ENCODE results near the gene TBXAS1.

TBXAS1 gene

GRCh38 chr7:140039066-140039465 lies 210.0 kb downstream of the TBXAS1 start:
- no peak overlapping the region for H3K9ac ChIP-seq (ENCODE audit: low read length)
- H3K9me3 ChIP-seq (ENCODE audit: control insufficient read depth, low read depth, low read length), result no peaks in the 10 kb centered on the region
- no peaks in the 10 kb centered on the region for H3K36me3 ChIP-seq (ENCODE audit: control insufficient read depth, low read depth, low read length)
- no peak overlapping the region for H3K4me3 ChIP-seq (ENCODE audit: low read length)
- H3K4me1 ChIP-seq (ENCODE audit: control insufficient read depth, low read depth, low read length), result no peaks in the 10 kb centered on the region
- H3K27me3 ChIP-seq (ENCODE audit: control insufficient read depth, insufficient read depth, low read length), result no peaks in the 10 kb centered on the region
- no peak overlapping the region for H3K27ac ChIP-seq (ENCODE audit: low read length)

GRCh38 chr7:140039896-140040295 lies 210.8 kb downstream of the TBXAS1 start:
- Histone ChIP-seq H3K4me3 (ENCODE audit: low read length) (no peak overlapping the region), H3K4me1 (ENCODE audit: control insufficient read depth, low read depth, low read length) (no peaks in the 10 kb centered on the region), H3K9ac (ENCODE audit: low read length) (no peak overlapping the region), H3K27me3 (ENCODE audit: control insufficient read depth, insufficient read depth, low read length) (no peaks in the 10 kb centered on the region), H3K27ac (ENCODE audit: low read length) (no peak overlapping the region), H3K36me3 (ENCODE audit: control insufficient read depth, low read depth, low read length) (no peaks in the 10 kb centered on the region), H3K9me3 (ENCODE audit: control insufficient read depth, low read depth, low read length) (no peaks in the 10 kb centered on the region)

DNA sequence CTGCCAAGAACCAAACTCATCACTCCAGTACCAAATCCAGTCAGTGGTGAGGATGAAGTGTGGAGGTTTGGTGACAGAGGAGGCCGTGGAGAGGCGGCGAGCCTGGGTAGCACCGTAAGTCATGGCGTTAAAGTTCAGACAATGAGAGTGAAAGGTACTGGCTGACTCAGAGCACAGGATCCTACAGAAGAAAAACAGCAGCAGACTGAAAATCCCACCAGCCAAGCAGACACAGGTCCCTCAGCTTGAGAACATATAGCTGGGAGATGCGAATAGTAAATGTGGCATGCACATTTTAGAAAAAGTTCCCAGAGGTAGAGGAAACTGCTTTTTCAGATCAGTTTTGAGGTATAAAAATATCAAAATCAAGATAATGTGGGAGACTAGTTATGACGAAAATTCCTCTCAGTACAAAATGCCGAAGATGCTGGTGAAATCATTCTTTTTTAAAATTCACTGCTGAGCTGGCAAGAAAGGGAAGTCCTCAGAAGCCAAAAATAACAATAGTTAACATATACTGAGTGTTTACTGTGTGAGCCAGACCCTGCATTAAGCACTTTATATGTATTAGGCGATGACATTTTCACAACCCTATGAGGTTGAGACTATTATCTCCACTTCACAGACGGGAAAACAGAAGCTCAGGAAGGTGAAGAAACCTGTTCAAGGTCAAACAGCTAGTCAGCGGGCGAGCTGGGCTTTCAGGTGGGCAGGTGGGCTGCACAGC lies 212.8 kb downstream of the TBXAS1 start:
- Histone ChIP-seq H3K9me3 (ENCODE audit: control insufficient read depth, low read depth, low read length) (no peaks in the 10 kb centered on the region), H3K36me3 (ENCODE audit: control insufficient read depth, low read depth, low read length) (no peaks in the 10 kb centered on the region), H3K4me1 (ENCODE audit: control insufficient read depth, low read depth, low read length) (no peaks in the 10 kb centered on the region), H3K9ac (ENCODE audit: low read length) (no peak overlapping the region), H3K4me3 (ENCODE audit: low read length) (no peak overlapping the region), H3K27me3 (ENCODE audit: control insufficient read depth, insufficient read depth, low read length) (no peaks in the 10 kb centered on the region), H3K27ac (ENCODE audit: low read length) (no peak overlapping the region)

GRCh38 chr7:140042386-140042670 lies 213.3 kb downstream of the TBXAS1 start:
- no peak overlapping the region for H3K4me3 ChIP-seq (ENCODE audit: low read length)
- H3K27me3 ChIP-seq (ENCODE audit: control insufficient read depth, insufficient read depth, low read length), result no peaks in the 10 kb centered on the region
- H3K4me1 ChIP-seq (ENCODE audit: control insufficient read depth, low read depth, low read length), result no peaks in the 10 kb centered on the region
- no peaks in the 10 kb centered on the region for H3K36me3 ChIP-seq (ENCODE audit: control insufficient read depth, low read depth, low read length)
- no peaks in the 10 kb centered on the region for H3K9me3 ChIP-seq (ENCODE audit: control insufficient read depth, low read depth, low read length)
- no peak overlapping the region for H3K9ac ChIP-seq (ENCODE audit: low read length)
- H3K27ac ChIP-seq (ENCODE audit: low read length), result no peak overlapping the region

DNA sequence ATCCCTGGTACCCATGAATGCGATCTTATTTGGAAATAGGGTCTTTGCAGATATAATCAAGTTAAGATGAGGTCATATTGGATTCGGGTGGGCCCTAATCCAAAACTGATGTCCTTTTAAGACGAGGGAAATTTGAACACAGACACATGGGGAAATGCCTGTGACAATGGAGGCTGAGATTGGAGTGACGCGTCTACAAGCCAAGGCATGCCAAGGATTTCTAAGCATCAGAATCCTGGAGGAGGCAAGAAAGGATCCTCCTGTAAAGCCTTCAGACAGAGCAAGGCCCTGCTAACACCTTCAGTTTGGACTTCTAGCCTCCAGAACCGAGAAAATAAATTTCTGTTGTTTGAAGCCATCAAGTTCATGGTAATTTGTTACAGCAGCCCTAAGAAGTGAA lies 215.2 kb downstream of the TBXAS1 start:
- Histone ChIP-seq H3K36me3 (ENCODE audit: control insufficient read depth, low read depth, low read length) (no peaks in the 10 kb centered on the region), H3K4me3 (ENCODE audit: low read length) (no peak overlapping the region), H3K9ac (ENCODE audit: low read length) (no peak overlapping the region), H3K4me1 (ENCODE audit: control insufficient read depth, low read depth, low read length) (no peaks in the 10 kb centered on the region), H3K27ac (ENCODE audit: low read length) (no peak overlapping the region), H3K27me3 (ENCODE audit: control insufficient read depth, insufficient read depth, low read length) (no peaks in the 10 kb centered on the region), H3K9me3 (ENCODE audit: control insufficient read depth, low read depth, low read length) (no peaks in the 10 kb centered on the region)

- Histone ChIP-seq H3K9me3 (ENCODE audit: control insufficient read depth, low read depth, low read length) (no peaks in the 10 kb centered on the region), H3K36me3 (ENCODE audit: control insufficient read depth, low read depth, low read length) (no peaks in the 10 kb centered on the region), H3K4me3 (ENCODE audit: low read length) (no peak overlapping the region), H3K27me3 (ENCODE audit: control insufficient read depth, insufficient read depth, low read length) (no peaks in the 10 kb centered on the region), H3K9ac (ENCODE audit: low read length) (no peak overlapping the region), H3K27ac (ENCODE audit: low read length) (no peak overlapping the region), H3K4me1 (ENCODE audit: control insufficient read depth, low read depth, low read length) (no peaks in the 10 kb centered on the region)
Measured at GRCh38 chr7:140045697-140046096, 216.6 kb downstream of the TBXAS1 start.

GRCh38 chr7:140047197-140047596 lies 218.1 kb downstream of the TBXAS1 start:
- Histone ChIP-seq H3K27me3 (ENCODE audit: control insufficient read depth, insufficient read depth, low read length) (no peaks in the 10 kb centered on the region), H3K27ac (ENCODE audit: low read length) (no peak overlapping the region), H3K9ac (ENCODE audit: low read length) (no peak overlapping the region), H3K4me3 (ENCODE audit: low read length) (no peak overlapping the region), H3K36me3 (ENCODE audit: control insufficient read depth, low read depth, low read length) (no peaks in the 10 kb centered on the region), H3K9me3 (ENCODE audit: control insufficient read depth, low read depth, low read length) (no peaks in the 10 kb centered on the region), H3K4me1 (ENCODE audit: control insufficient read depth, low read depth, low read length) (no peaks in the 10 kb centered on the region)

GRCh38 chr7:140048138-140048537 lies 219.1 kb downstream of the TBXAS1 start:
- H3K36me3 ChIP-seq (ENCODE audit: control insufficient read depth, low read depth, low read length), result no peaks in the 10 kb centered on the region

GRCh38 chr7:140048989-140049338 lies 219.9 kb downstream of the TBXAS1 start:
- Histone ChIP-seq H3K27me3 (ENCODE audit: control insufficient read depth, insufficient read depth, low read length) (no peaks in the 10 kb centered on the region), H3K9ac (ENCODE audit: low read length) (no peak overlapping the region), H3K4me1 (ENCODE audit: control insufficient read depth, low read depth, low read length) (no peaks in the 10 kb centered on the region), H3K36me3 (ENCODE audit: control insufficient read depth, low read depth, low read length) (no peaks in the 10 kb centered on the region), H3K4me3 (ENCODE audit: low read length) (no peak overlapping the region), H3K9me3 (ENCODE audit: control insufficient read depth, low read depth, low read length) (no peaks in the 10 kb centered on the region), H3K27ac (ENCODE audit: low read length) (no peak overlapping the region)

More at GRCh38 chr7:140048138-140048537, 219.1 kb downstream of the TBXAS1 start:
- no peak overlapping the region for H3K4me3 ChIP-seq (ENCODE audit: low read length)
- no peaks in the 10 kb centered on the region for H3K9me3 ChIP-seq (ENCODE audit: control insufficient read depth, low read depth, low read length)
- no peaks in the 10 kb centered on the region for H3K27me3 ChIP-seq (ENCODE audit: control insufficient read depth, insufficient read depth, low read length)
- H3K27ac ChIP-seq (ENCODE audit: low read length), result no peak overlapping the region
- no peaks in the 10 kb centered on the region for H3K4me1 ChIP-seq (ENCODE audit: control insufficient read depth, low read depth, low read length)
- H3K9ac ChIP-seq (ENCODE audit: low read length), result no peak overlapping the region

DNA sequence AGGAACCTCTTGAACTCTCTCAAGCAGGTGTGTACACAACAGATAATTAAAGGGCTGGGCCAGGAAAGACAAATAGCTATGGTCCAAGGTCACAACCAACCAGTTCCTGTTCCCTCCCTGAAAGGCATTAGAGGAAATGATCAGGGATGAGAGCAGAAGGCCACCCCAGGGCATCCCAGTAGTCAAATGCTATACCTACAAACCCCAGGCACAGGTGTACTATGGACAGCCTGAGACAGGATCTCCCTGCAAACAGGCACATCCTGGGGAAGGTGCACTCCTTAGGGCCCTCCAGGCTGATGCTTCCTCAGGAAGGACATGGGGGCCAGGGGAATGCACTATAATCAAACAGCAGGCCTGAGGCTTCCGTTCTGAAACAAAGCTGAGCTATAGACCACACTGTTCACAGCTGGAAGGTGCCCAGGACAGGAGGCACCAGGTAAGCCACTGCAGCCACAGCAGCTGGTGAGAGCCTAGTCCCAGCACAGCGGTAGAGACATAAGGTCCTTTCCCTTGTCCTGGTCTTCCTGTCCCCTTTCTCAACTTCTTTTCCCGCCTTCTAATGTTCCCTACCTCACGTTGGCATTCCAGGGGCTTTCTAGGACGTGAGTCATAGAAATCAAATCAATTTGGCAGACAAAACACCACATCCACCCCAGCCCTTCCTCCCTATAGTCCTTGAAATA lies 220.4 kb downstream of the TBXAS1 start:
- Histone ChIP-seq H3K36me3 (ENCODE audit: control insufficient read depth, low read depth, low read length) (no peaks in the 10 kb centered on the region), H3K9ac (ENCODE audit: low read length) (no peak overlapping the region), H3K4me3 (ENCODE audit: low read length) (no peak overlapping the region), H3K27me3 (ENCODE audit: control insufficient read depth, insufficient read depth, low read length) (no peaks in the 10 kb centered on the region), H3K27ac (ENCODE audit: low read length) (no peak overlapping the region), H3K9me3 (ENCODE audit: control insufficient read depth, low read depth, low read length) (no peaks in the 10 kb centered on the region), H3K4me1 (ENCODE audit: control insufficient read depth, low read depth, low read length) (no peaks in the 10 kb centered on the region)

GRCh38 chr7:140050100-140050499 lies 221.0 kb downstream of the TBXAS1 start:
- H3K9me3 ChIP-seq (ENCODE audit: control insufficient read depth, low read depth, low read length), result no peaks in the 10 kb centered on the region
- no peak overlapping the region for H3K27ac ChIP-seq (ENCODE audit: low read length)
- H3K4me3 ChIP-seq (ENCODE audit: low read length), result no peak overlapping the region
- H3K9ac ChIP-seq (ENCODE audit: low read length), result no peak overlapping the region
- no peaks in the 10 kb centered on the region for H3K27me3 ChIP-seq (ENCODE audit: control insufficient read depth, insufficient read depth, low read length)
- H3K4me1 ChIP-seq (ENCODE audit: control insufficient read depth, low read depth, low read length), result no peaks in the 10 kb centered on the region
- H3K36me3 ChIP-seq (ENCODE audit: control insufficient read depth, low read depth, low read length), result no peaks in the 10 kb centered on the region

DNA sequence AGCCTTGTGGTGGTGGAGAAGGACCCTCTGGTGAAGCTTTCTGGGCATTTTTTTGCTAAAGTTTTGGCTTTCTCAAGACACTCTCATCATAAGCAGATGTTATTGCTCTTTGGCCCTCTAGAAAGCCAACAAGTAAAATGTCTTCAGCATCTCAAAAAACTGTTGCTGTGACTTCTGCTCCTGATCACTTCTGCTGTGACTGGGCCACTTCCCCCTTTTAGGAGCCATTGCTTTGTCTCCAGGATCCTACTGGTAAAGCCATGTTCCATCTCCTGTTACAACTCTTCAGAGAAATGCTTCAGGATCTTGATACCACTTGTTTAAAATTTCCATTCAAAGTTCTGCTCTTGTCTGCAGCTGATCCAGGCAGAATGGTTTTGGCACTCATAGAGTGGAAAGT lies 222.8 kb downstream of the TBXAS1 start:
- H3K36me3 ChIP-seq (ENCODE audit: control insufficient read depth, low read depth, low read length), result no peaks in the 10 kb centered on the region
- H3K27me3 ChIP-seq (ENCODE audit: control insufficient read depth, insufficient read depth, low read length), result no peaks in the 10 kb centered on the region
- H3K4me3 ChIP-seq (ENCODE audit: low read length), result no peak overlapping the region
- no peaks in the 10 kb centered on the region for H3K9me3 ChIP-seq (ENCODE audit: control insufficient read depth, low read depth, low read length)
- H3K9ac ChIP-seq (ENCODE audit: low read length), result no peak overlapping the region
- no peaks in the 10 kb centered on the region for H3K4me1 ChIP-seq (ENCODE audit: control insufficient read depth, low read depth, low read length)
- H3K27ac ChIP-seq (ENCODE audit: low read length), result no peak overlapping the region

All from iPS-18a (cell line).